Measurements from ENCODE around the gene HNF4A. TPM values are rescaled to one million over a fixed set of nuclear protein-coding genes. Genes with fewer than 3 reads are reported as not detected.

Gene HNF4A
- polyA plus RNA-seq, 1 donor from 2014 or later = not detected

GRCh38 chr20:44439318-44439717 lies 83.8 kb downstream of the HNF4A start:
- Histone ChIP-seq H4K20me1 (ENCODE audit: insufficient read depth) (no peaks in the 10 kb centered on the region), H3K4me3 (ENCODE audit: low read length) (no peak overlapping the region), H3K27ac (ENCODE audit: low read length) (no peak overlapping the region), H3K36me3 (ENCODE audit: insufficient read depth, low read length) (no peaks in the 10 kb centered on the region), H3K79me2 (replicated peaks; ENCODE audit: insufficient read depth, low read length) (no peaks in the 10 kb centered on the region), H3K27me3 (ENCODE audit: insufficient read depth, low read depth, low read length) (no peaks in the 10 kb centered on the region), H3K9me2 (ENCODE audit: insufficient read depth, low read length) (no peaks in the 10 kb centered on the region), H3K9me3 (ENCODE audit: low read length) (no peaks in the 10 kb centered on the region), H3K9ac (ENCODE audit: low read length) (no peak overlapping the region), H3F3A (ENCODE audit: insufficient read depth, low read length, poor library complexity, severe bottlenecking) (no peaks in the 10 kb centered on the region), H2AFZ (ENCODE audit: low read depth, low read length) (no peak overlapping the region), H3K4me2 (ENCODE audit: low read length) (no peak overlapping the region)
- no peak for TF ChIP-seq EP300 (conservative IDR thresholded peaks at IDR 0.05; ENCODE audit: poor library complexity, severe bottlenecking)
- no peak for TF ChIP-seq POLR2AphosphoS5 (IDR thresholded peaks at IDR 0.05)
- no peak for TF ChIP-seq MXI1 (conservative IDR thresholded peaks at IDR 0.05; ENCODE audit: poor library complexity, severe bottlenecking)
- no peak for TF ChIP-seq SMC3 (conservative IDR thresholded peaks at IDR 0.05; ENCODE audit: poor library complexity)
- TF ChIP-seq EZH2 (IDR thresholded peaks at IDR 0.05; ENCODE audit: borderline replicate concordance, insufficient read depth, low read length, poor library complexity, severe bottlenecking) = no peak
- no peak for TF ChIP-seq TAF1 (IDR thresholded peaks at IDR 0.05; ENCODE audit: low read depth)
- no peak for TF ChIP-seq CTCF (IDR thresholded peaks at IDR 0.05; ENCODE audit: poor library complexity, severe bottlenecking)
- TF ChIP-seq, protein P1, sequence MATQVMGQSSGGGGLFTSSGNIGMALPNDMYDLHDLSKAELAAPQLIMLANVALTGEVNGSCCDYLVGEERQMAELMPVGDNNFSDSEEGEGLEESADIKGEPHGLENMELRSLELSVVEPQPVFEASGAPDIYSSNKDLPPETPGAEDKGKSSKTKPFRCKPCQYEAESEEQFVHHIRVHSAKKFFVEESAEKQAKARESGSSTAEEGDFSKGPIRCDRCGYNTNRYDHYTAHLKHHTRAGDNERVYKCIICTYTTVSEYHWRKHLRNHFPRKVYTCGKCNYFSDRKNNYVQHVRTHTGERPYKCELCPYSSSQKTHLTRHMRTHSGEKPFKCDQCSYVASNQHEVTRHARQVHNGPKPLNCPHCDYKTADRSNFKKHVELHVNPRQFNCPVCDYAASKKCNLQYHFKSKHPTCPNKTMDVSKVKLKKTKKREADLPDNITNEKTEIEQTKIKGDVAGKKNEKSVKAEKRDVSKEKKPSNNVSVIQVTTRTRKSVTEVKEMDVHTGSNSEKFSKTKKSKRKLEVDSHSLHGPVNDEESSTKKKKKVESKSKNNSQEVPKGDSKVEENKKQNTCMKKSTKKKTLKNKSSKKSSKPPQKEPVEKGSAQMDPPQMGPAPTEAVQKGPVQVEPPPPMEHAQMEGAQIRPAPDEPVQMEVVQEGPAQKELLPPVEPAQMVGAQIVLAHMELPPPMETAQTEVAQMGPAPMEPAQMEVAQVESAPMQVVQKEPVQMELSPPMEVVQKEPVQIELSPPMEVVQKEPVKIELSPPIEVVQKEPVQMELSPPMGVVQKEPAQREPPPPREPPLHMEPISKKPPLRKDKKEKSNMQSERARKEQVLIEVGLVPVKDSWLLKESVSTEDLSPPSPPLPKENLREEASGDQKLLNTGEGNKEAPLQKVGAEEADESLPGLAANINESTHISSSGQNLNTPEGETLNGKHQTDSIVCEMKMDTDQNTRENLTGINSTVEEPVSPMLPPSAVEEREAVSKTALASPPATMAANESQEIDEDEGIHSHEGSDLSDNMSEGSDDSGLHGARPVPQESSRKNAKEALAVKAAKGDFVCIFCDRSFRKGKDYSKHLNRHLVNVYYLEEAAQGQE (IDR thresholded peaks at IDR 0.05; ENCODE audit: borderline replicate concordance) = no peak
- no peak for TF ChIP-seq RAD21 (conservative IDR thresholded peaks at IDR 0.05)

- Histone ChIP-seq H3K27ac (ENCODE audit: low read length) (no peak overlapping the region), H3K27me3 (ENCODE audit: insufficient read depth, low read depth, low read length) (no peaks in the 10 kb centered on the region), H3F3A (ENCODE audit: insufficient read depth, low read length, poor library complexity, severe bottlenecking) (no peaks in the 10 kb centered on the region), H3K9ac (ENCODE audit: low read length) (no peak overlapping the region), H3K4me3 (ENCODE audit: low read length) (no peak overlapping the region), H4K20me1 (ENCODE audit: insufficient read depth) (no peaks in the 10 kb centered on the region), H3K4me2 (ENCODE audit: low read length) (no peak overlapping the region), H3K36me3 (ENCODE audit: insufficient read depth, low read length) (no peaks in the 10 kb centered on the region), H3K79me2 (replicated peaks; ENCODE audit: insufficient read depth, low read length) (no peaks in the 10 kb centered on the region), H3K9me2 (ENCODE audit: insufficient read depth, low read length) (no peaks in the 10 kb centered on the region), H2AFZ (ENCODE audit: low read depth, low read length) (no peak overlapping the region), H3K9me3 (ENCODE audit: low read length) (no peaks in the 10 kb centered on the region)
- TF ChIP-seq EZH2 (IDR thresholded peaks at IDR 0.05; ENCODE audit: borderline replicate concordance, insufficient read depth, low read length, poor library complexity, severe bottlenecking) = no peak
- TF ChIP-seq RAD21 (conservative IDR thresholded peaks at IDR 0.05) = no peak
- TF ChIP-seq SMC3 (conservative IDR thresholded peaks at IDR 0.05; ENCODE audit: poor library complexity) = no peak
- no peak for TF ChIP-seq TAF1 (IDR thresholded peaks at IDR 0.05; ENCODE audit: low read depth)
- no peak for TF ChIP-seq CTCF (IDR thresholded peaks at IDR 0.05; ENCODE audit: poor library complexity, severe bottlenecking)
- TF ChIP-seq POLR2AphosphoS5 (IDR thresholded peaks at IDR 0.05) = no peak
- TF ChIP-seq EP300 (conservative IDR thresholded peaks at IDR 0.05; ENCODE audit: poor library complexity, severe bottlenecking) = no peak
- TF ChIP-seq MXI1 (conservative IDR thresholded peaks at IDR 0.05; ENCODE audit: poor library complexity, severe bottlenecking) = no peak
- TF ChIP-seq, protein P1 (IDR thresholded peaks at IDR 0.05; ENCODE audit: borderline replicate concordance) = no peak
Measured at GRCh38 chr20:44442298-44443070, 87.0 kb downstream of the HNF4A start.
